HCT116 (cell line): ENCODE results near the gene B4GALNT4.

Experiments
- CTCF ChIP-seq, 3 experiments: fragments of 200-600 bp in 1 of 3; sonication (generic) in 1 of 3; IDR thresholded peaks in 2 of 3; conservative IDR thresholded peaks in 1 of 3; 2 replicates each; pipeline ENCODE4 v1.5.1; 2012 to 2017; ENCODE audit warnings: low read depth in 2 of 3, low read length in 2 of 3, antibody characterized with exemption in 1 of 3, borderline replicate concordance in 1 of 3, control low read depth in 1 of 3, mild to moderate bottlenecking in 1 of 3, mixed read lengths in 1 of 3, mixed run types in 1 of 3, moderate library complexity in 1 of 3; ENCODE audit not compliant: insufficient read depth in 1 of 3
- EZH2 ChIP-seq: fragments of 200-600 bp; sonication (generic); IDR thresholded peaks from 2 replicates; pipeline ENCODE4 v1.6.1; 2017; ENCODE audit warnings: antibody characterized with exemption, mixed run types
- EZH2phosphoT487 ChIP-seq: fragments of 200-600 bp; IDR thresholded peaks from 2 replicates; pipeline ENCODE4 v1.6.1; 2018; ENCODE audit warnings: antibody characterized with exemption, borderline replicate concordance
- JUND ChIP-seq: IDR thresholded peaks from 2 replicates; pipeline ENCODE4 v1.6.1; 2012
- POLR2A ChIP-seq: IDR thresholded peaks from 2 replicates; pipeline ENCODE4 v1.7.0; 2011; ENCODE audit warnings: borderline replicate concordance; ENCODE audit not compliant: insufficient read depth, insufficient read length; ENCODE audit errors: extremely low read depth
- POLR2AphosphoS5 ChIP-seq: IDR thresholded peaks from 2 replicates; pipeline ENCODE4 v1.6.1; 2011; ENCODE audit warnings: mild to moderate bottlenecking, low read depth, low read length, moderate library complexity
- RAD21 ChIP-seq: IDR thresholded peaks from 2 replicates; pipeline ENCODE4 v1.6.1; 2012; ENCODE audit warnings: low read depth, mild to moderate bottlenecking
- TCF7L2 ChIP-seq: IDR thresholded peaks from 2 replicates; pipeline ENCODE4 v1.7.0; 2011; ENCODE audit warnings: borderline replicate concordance, inconsistent platforms; ENCODE audit not compliant: insufficient read depth, insufficient read length; ENCODE audit errors: extremely low read depth
- ZNF274 ChIP-seq: fragments of 200-500 bp; sonication (Bioruptor generic); IDR thresholded peaks from 2 replicates; pipeline ENCODE4 v1.6.1; 2014; ENCODE audit warnings: mild to moderate bottlenecking, low read depth, low read length, inconsistent platforms
- TF ChIP-seq, protein P1 (sequence below): IDR thresholded peaks from 2 replicates; pipeline ENCODE4 v1.6.1; 2012
- TF ChIP-seq, protein P2 (sequence below): IDR thresholded peaks from 2 replicates; pipeline ENCODE4 v1.6.1; 2012; ENCODE audit warnings: low read depth

- TF ChIP-seq CTCF (IDR thresholded peaks at IDR 0.05 in 2 of 3, conservative IDR thresholded peaks at IDR 0.05 in 1 of 3; ENCODE audit: borderline replicate concordance in 1 of 3, insufficient read depth in 1 of 3, low read depth in 2 of 3, low read length in 2 of 3) (no peak), RAD21 (no peak), JUND (no peak), EZH2 (no peak), ZNF274 (no peak), POLR2AphosphoS5 (no peak), POLR2A (no peak), TCF7L2 (no peak), EZH2phosphoT487 (no peak)
- TF ChIP-seq, protein P1, sequence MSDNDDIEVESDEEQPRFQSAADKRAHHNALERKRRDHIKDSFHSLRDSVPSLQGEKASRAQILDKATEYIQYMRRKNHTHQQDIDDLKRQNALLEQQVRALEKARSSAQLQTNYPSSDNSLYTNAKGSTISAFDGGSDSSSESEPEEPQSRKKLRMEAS, result no peak
- TF ChIP-seq, protein P2, sequence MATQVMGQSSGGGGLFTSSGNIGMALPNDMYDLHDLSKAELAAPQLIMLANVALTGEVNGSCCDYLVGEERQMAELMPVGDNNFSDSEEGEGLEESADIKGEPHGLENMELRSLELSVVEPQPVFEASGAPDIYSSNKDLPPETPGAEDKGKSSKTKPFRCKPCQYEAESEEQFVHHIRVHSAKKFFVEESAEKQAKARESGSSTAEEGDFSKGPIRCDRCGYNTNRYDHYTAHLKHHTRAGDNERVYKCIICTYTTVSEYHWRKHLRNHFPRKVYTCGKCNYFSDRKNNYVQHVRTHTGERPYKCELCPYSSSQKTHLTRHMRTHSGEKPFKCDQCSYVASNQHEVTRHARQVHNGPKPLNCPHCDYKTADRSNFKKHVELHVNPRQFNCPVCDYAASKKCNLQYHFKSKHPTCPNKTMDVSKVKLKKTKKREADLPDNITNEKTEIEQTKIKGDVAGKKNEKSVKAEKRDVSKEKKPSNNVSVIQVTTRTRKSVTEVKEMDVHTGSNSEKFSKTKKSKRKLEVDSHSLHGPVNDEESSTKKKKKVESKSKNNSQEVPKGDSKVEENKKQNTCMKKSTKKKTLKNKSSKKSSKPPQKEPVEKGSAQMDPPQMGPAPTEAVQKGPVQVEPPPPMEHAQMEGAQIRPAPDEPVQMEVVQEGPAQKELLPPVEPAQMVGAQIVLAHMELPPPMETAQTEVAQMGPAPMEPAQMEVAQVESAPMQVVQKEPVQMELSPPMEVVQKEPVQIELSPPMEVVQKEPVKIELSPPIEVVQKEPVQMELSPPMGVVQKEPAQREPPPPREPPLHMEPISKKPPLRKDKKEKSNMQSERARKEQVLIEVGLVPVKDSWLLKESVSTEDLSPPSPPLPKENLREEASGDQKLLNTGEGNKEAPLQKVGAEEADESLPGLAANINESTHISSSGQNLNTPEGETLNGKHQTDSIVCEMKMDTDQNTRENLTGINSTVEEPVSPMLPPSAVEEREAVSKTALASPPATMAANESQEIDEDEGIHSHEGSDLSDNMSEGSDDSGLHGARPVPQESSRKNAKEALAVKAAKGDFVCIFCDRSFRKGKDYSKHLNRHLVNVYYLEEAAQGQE, result no peak
Measured at GRCh38 chr11:370070-370941, 1.0 kb downstream of the B4GALNT4 start.
